Fibroblast of mammary gland (primary cell): ENCODE data around the gene CDH13.

ENCODE experiments used
- DNase-seq: peaks from one replicate; pipeline ENCODE4 v3.0.0-alpha.2; 2010; ENCODE audit warnings: low read depth
- H3K4me3 ChIP-seq: 2 replicates; pipeline ENCODE4 v1.5.1; 2011; ENCODE audit warnings: low read depth, mild to moderate bottlenecking, low read length, moderate library complexity; ENCODE audit not compliant: control insufficient read depth
- CTCF ChIP-seq: conservative IDR thresholded peaks from 2 replicates; pipeline ENCODE4 v1.5.1; 2011; ENCODE audit warnings: low read depth, low read length, inconsistent platforms; ENCODE audit not compliant: control insufficient read depth, insufficient read depth

CDH13 gene

GRCh38 chr16:82832821-82833220, 206.1 kb downstream of the CDH13 start:
- peak; percentile 87 for DNase-seq
- H3K4me3 ChIP-seq, result no peak overlapping the region
- TF ChIP-seq CTCF, result no peak

GRCh38 chr16:82833378-82833993, 206.7 kb downstream of the CDH13 start:
- no peak overlapping the region for H3K4me3 ChIP-seq
- DNase-seq, result peak; percentile 12
- TF ChIP-seq CTCF, result no peak

- no peak overlapping the region for H3K4me3 ChIP-seq
- DNase-seq, result no peak
- TF ChIP-seq CTCF, result no peak
Measured at GRCh38 chr16:82834151-82834815, 207.5 kb downstream of the CDH13 start.

- DNase-seq, result peak; percentile 12
- no peak overlapping the region for H3K4me3 ChIP-seq
- TF ChIP-seq CTCF, result no peak
Measured at GRCh38 chr16:82835487-82836155, 208.9 kb downstream of the CDH13 start.

GRCh38 chr16:82841108-82841507, 214.3 kb downstream of the CDH13 start:
- H3K4me3 ChIP-seq, result no peak overlapping the region
- TF ChIP-seq CTCF, result no peak
- no peak for DNase-seq

GRCh38 chr16:82843606-82844271, 217.0 kb downstream of the CDH13 start:
- TF ChIP-seq CTCF, result no peak
- H3K4me3 ChIP-seq, result no peak overlapping the region
- DNase-seq, result no peak
